Glutamatergic neuron (in vitro differentiated cells): ENCODE results near the gene C12orf76. TPM values are rescaled to one million over a fixed set of nuclear protein-coding genes. Genes with fewer than 3 reads are reported as not detected.
"Not testable (repeated sequence)": the region's sequence is repeated elsewhere in the genome, so short reads cannot be mapped to it uniquely, and the experiment has no call there.

ENCODE experiments used
- DNase-seq: peaks from one replicate; pipeline ENCODE4 v3.0.0; 2022
- H3K27ac Mint-ChIP-seq: one replicate; pipeline ENCODE4 v1.8.0; 2020; ENCODE audit warnings: mild to moderate bottlenecking, mixed read lengths, inconsistent platforms; ENCODE audit not compliant: unreplicated experiment
- H3K27me3 Mint-ChIP-seq: one replicate; pipeline ENCODE4 v1.8.0; 2020; ENCODE audit warnings: mild to moderate bottlenecking, moderate library complexity, mixed read lengths, inconsistent platforms; ENCODE audit not compliant: unreplicated experiment
- H3K36me3 Mint-ChIP-seq: one replicate; pipeline ENCODE4 v1.8.0; 2020; ENCODE audit warnings: mild to moderate bottlenecking, mixed read lengths, inconsistent platforms; ENCODE audit not compliant: unreplicated experiment
- H3K4me1 Mint-ChIP-seq: one replicate; pipeline ENCODE4 v1.8.0; 2020; ENCODE audit warnings: mild to moderate bottlenecking, low read depth, mixed read lengths, inconsistent platforms; ENCODE audit not compliant: unreplicated experiment
- H3K4me3 Mint-ChIP-seq: one replicate; pipeline ENCODE4 v1.8.0; 2020; ENCODE audit warnings: mild to moderate bottlenecking, mixed read lengths, inconsistent platforms; ENCODE audit not compliant: unreplicated experiment
- H3K9me3 Mint-ChIP-seq: one replicate; pipeline ENCODE4 v1.8.0; 2020; ENCODE audit warnings: mild to moderate bottlenecking, moderate library complexity, mixed read lengths, inconsistent platforms; ENCODE audit not compliant: unreplicated experiment
- total RNA-seq: library from RNA; stranded (reverse); fragmentation: NEBNext Ultra II Directional; extraction: Animal tissue kit (Norgen Biotek cat#: 25700); gene quantifications from one replicate; pipeline ENCODE4 v1.2.1, GENCODE V29; 2021; ENCODE audit not compliant: unreplicated experiment
- TF ChIP-seq, protein P1 (sequence below): fragments of 200-600 bp; sonication (generic); IDR thresholded peaks from one replicate; pipeline ENCODE4 v1.5.0; 2021; ENCODE audit not compliant: partially characterized antibody, unreplicated experiment

C12orf76 gene
- total RNA-seq, 1 donor from 2014 or later: 43.3 TPM

- Mint-ChIP-seq H3K4me1 (no peaks in the 10 kb centered on the region), H3K27ac (no peak overlapping the region), H3K9me3 (peaks cover 2% of the 10 kb centered on the region), H3K4me3 (no peak overlapping the region), H3K27me3 (peaks cover 3% of the 10 kb centered on the region), H3K36me3 (no peaks in the 10 kb centered on the region)
- DNase-seq: no peak
- TF ChIP-seq, protein P1, sequence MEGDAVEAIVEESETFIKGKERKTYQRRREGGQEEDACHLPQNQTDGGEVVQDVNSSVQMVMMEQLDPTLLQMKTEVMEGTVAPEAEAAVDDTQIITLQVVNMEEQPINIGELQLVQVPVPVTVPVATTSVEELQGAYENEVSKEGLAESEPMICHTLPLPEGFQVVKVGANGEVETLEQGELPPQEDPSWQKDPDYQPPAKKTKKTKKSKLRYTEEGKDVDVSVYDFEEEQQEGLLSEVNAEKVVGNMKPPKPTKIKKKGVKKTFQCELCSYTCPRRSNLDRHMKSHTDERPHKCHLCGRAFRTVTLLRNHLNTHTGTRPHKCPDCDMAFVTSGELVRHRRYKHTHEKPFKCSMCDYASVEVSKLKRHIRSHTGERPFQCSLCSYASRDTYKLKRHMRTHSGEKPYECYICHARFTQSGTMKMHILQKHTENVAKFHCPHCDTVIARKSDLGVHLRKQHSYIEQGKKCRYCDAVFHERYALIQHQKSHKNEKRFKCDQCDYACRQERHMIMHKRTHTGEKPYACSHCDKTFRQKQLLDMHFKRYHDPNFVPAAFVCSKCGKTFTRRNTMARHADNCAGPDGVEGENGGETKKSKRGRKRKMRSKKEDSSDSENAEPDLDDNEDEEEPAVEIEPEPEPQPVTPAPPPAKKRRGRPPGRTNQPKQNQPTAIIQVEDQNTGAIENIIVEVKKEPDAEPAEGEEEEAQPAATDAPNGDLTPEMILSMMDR: no peak
Observed at GRCh38 chr12:110088936-110089335, 40.6 kb upstream of the C12orf76 start.

DNA sequence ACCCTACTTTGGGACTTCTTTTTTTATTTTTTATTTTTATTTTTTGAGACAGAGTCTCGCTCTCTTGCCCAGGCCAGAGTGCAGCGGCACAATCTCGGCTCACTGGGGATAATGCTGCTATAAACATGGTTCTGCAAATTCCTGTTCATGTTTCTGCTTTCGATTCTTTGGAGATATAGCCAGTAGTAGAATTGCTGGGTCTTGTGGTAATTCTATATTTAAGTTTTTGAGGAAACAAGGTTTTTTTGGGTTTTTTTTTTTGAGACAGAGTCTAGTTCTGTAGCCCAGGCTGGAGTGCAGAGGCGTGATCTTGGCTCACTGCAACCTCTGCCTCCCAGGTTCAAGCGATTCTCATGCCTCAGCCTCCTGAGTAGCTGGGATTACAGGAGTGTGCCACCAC is 39.9 kb upstream of the C12orf76 start:
- not testable (repeated sequence) for H3K4me3 Mint-ChIP-seq, DNase-seq, H3K27ac Mint-ChIP-seq, H3K27me3 Mint-ChIP-seq, H3K9me3 Mint-ChIP-seq, H3K4me1 Mint-ChIP-seq, H3K36me3 Mint-ChIP-seq

DNA sequence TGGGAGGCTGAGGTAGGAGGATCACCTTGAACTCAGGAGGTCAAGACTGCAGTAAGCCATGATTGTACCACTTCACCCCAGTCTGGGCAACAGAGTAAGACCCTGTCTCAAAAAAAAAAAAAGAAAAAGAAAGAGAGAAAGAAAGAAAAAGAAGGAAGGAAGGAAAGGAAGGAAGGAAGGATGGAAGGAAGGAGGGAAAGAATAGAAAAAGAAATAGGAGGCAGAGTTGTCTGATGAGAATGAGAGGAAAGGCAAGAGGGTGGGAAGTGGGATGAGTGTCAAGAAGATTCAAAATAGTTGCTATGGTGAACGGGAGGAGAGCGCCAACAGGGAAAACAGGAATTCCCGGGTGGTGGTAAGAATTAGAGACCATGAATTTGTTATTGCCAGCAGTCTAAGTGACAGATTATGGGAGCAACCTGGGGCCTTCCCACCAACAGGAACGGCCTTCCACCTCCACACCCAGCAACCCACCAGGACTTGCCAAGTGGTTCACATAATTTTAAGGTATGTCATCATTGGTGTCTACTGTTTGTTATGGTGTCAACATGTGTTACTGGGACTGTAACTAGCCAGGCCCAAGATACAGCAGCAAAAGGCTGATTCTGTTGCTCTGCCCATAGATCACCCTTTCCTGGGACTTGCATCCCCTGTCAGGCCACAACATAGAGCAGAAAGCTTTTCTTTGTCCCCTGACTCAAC is 36.1 kb upstream of the C12orf76 start:
- Mint-ChIP-seq H3K36me3 (no peaks in the 10 kb centered on the region), H3K27me3 (peaks cover 3% of the 10 kb centered on the region), H3K9me3 (peaks cover 2% of the 10 kb centered on the region), H3K27ac (no peak overlapping the region), H3K4me3 (no peak overlapping the region), H3K4me1 (no peaks in the 10 kb centered on the region)
- TF ChIP-seq, protein P1: no peak
- DNase-seq: no peak

DNA sequence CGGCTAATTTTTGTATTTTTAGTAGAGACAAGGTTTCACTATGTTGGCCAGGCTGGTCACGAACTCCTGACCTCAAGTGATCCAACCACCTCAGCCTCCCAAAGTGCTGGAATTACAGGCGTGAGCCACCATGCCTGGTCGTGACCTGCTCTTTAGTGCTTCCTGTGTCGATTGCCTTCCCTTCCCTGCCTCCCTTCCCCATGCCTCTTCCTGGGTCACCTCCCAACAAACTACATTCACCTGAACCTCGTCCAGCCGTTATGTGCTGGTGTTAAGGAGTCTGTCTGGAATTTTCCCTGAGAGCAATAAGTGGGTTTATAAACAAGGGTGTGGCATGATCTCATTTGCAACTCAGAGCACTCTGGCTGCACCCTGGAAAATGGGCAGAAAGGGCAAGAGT is 32.1 kb upstream of the C12orf76 start:
- TF ChIP-seq, protein P1: no peak
- H3K4me1 Mint-ChIP-seq: no peaks in the 10 kb centered on the region
- no peak overlapping the region for H3K27ac Mint-ChIP-seq
- H3K9me3 Mint-ChIP-seq: no peaks in the 10 kb centered on the region
- H3K27me3 Mint-ChIP-seq: peaks cover 2% of the 10 kb centered on the region
- H3K4me3 Mint-ChIP-seq: no peak overlapping the region
- no peak for DNase-seq
- H3K36me3 Mint-ChIP-seq: no peaks in the 10 kb centered on the region

DNA sequence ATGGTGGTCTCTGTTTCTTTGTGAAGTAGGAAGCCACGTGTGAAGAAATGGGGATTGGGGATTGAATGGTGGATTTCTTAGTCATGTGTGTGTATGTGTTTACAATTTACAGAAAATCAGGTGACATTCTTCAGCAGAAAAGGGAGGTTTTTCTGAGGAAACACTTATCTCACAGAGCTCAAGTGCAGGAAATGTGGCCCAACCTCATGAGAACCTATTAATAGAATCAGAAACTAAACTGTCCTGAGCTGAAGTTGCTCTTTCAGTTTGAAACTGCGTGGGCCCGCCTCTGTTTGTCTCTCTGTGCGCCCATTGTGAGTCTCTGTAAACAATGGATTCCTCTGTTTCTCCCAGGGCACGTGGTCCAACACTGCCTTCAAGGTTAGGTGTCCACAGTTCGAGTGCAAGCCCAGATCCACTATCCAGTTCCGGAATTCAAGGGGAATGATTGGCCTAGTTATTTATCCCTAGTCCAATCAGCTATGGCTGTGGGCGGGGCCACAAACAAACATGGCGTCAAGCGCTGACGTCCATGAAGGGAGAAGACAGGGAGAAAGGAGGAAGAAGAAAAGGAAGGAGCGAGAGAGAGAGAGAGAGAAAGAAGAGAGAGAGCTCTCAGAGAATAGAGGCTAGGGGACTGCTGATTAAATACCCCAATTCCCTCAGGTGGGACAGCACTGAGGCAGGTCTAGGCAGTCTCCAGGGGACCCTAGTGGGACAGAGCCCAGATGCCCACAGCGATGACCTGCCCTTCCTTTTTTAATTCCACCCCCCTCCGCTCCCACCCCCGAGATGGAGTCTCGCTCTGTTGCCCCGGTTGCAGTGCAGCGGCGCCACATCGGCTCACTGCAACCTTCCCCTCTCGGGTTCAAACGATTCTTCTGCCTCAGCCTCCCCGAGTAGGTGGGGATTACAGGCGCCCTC is 31.4 kb upstream of the C12orf76 start:
- no peaks in the 10 kb centered on the region for H3K4me1 Mint-ChIP-seq
- H3K36me3 Mint-ChIP-seq: no peaks in the 10 kb centered on the region
- no peak for DNase-seq
- H3K4me3 Mint-ChIP-seq: no peak overlapping the region
- TF ChIP-seq, protein P1: no peak
- peaks cover 2% of the 10 kb centered on the region for H3K27me3 Mint-ChIP-seq
- no peaks in the 10 kb centered on the region for H3K9me3 Mint-ChIP-seq
- H3K27ac Mint-ChIP-seq: no peak overlapping the region
